ENCODE results near the gene GTF2H1.

GTF2H1 gene

DNA sequence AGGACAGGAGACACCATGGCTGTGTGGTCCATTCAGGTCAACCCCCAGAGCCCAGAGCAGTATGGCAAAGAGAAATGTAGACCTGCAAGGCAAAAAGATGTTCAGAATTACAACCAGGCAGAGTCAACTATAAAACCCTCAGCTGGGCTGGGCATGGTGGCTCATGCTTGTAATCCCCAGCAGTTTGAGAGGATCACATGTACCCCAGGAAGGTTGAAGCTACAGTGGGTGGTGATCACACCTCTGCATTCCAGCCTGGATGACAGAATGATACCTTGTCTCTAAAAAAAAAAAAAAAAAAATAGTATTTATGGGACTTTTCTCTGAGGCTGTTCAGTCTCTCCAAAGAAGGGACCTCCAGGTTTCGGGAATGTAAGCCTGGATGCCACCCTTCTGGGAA, 53.6 kb downstream of the GTF2H1 start:
- Histone ChIP-seq H3K27me3 (ENCODE audit: insufficient read depth, low read length, poor library complexity, severe bottlenecking) (no peaks in the 10 kb centered on the region), H3K36me3 (ENCODE audit: insufficient read depth, low read length) (no peaks in the 10 kb centered on the region), H2AFZ (ENCODE audit: low read length) (peak overlapping the region; percentile 87; the same call in 1 of the 2 replicates), H3K9me3 (ENCODE audit: insufficient read depth, low read depth, low read length) (no peaks in the 10 kb centered on the region), H3K9me2 (replicated peaks; ENCODE audit: low read depth, low read length) (no peaks in the 10 kb centered on the region), H4K20me1 (ENCODE audit: insufficient read depth, low read length, poor library complexity, severe bottlenecking) (no peaks in the 10 kb centered on the region), H3K4me1 (ENCODE audit: insufficient read depth, low read length, poor library complexity, severe bottlenecking) (peaks cover 4% of the 10 kb centered on the region), H3K4me3 (ENCODE audit: low read length, poor library complexity, severe bottlenecking) (no peak overlapping the region), H3F3A (ENCODE audit: low read depth) (no peaks in the 10 kb centered on the region), H3K79me2 (ENCODE audit: insufficient read depth, low read length) (no peaks in the 10 kb centered on the region), H3K4me2 (ENCODE audit: low read depth, low read length, poor library complexity, severe bottlenecking) (no peak overlapping the region), H3K9ac (ENCODE audit: low read depth, low read length, poor library complexity, severe bottlenecking) (no peak overlapping the region)
- TF ChIP-seq, protein P1, sequence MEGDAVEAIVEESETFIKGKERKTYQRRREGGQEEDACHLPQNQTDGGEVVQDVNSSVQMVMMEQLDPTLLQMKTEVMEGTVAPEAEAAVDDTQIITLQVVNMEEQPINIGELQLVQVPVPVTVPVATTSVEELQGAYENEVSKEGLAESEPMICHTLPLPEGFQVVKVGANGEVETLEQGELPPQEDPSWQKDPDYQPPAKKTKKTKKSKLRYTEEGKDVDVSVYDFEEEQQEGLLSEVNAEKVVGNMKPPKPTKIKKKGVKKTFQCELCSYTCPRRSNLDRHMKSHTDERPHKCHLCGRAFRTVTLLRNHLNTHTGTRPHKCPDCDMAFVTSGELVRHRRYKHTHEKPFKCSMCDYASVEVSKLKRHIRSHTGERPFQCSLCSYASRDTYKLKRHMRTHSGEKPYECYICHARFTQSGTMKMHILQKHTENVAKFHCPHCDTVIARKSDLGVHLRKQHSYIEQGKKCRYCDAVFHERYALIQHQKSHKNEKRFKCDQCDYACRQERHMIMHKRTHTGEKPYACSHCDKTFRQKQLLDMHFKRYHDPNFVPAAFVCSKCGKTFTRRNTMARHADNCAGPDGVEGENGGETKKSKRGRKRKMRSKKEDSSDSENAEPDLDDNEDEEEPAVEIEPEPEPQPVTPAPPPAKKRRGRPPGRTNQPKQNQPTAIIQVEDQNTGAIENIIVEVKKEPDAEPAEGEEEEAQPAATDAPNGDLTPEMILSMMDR (conservative IDR thresholded peaks at IDR 0.05; ENCODE audit: low read length), result no peak
- no peak for TF ChIP-seq EZH2phosphoT487 (IDR thresholded peaks at IDR 0.05; ENCODE audit: borderline replicate concordance)

DNA sequence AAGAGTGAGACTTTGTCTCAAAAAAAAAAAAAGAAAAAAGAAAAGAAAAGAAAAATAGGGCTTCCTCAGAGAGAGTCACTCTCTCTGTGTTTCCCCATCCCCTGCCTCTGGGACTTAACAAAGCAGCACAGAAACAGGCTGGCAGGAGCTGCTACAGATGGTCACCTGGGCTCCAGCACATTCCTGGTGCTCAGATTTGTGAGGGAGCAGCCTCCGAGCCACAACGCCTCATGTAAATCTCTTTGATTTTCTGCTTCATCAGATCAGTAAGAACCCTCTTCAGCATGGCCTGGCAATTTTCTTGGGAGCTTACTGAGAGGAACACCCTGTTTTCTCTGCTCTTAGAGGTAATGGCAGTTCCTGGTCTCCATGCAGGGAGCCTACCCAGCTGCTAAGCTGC, 56.8 kb downstream of the GTF2H1 start:
- Histone ChIP-seq H3F3A (ENCODE audit: low read depth) (peaks cover 13% of the 10 kb centered on the region; the same call in 1 of the 2 replicates), H3K79me2 (ENCODE audit: insufficient read depth, low read length) (no peaks in the 10 kb centered on the region), H3K36me3 (ENCODE audit: insufficient read depth, low read length) (no peaks in the 10 kb centered on the region), H3K9me2 (replicated peaks; ENCODE audit: low read depth, low read length) (no peaks in the 10 kb centered on the region), H2AFZ (ENCODE audit: low read length) (no peak overlapping the region), H3K27me3 (ENCODE audit: insufficient read depth, low read length, poor library complexity, severe bottlenecking) (no peaks in the 10 kb centered on the region), H3K4me2 (ENCODE audit: low read depth, low read length, poor library complexity, severe bottlenecking) (no peak overlapping the region), H3K4me3 (ENCODE audit: low read length, poor library complexity, severe bottlenecking) (no peak overlapping the region), H4K20me1 (ENCODE audit: insufficient read depth, low read length, poor library complexity, severe bottlenecking) (no peaks in the 10 kb centered on the region), H3K4me1 (ENCODE audit: insufficient read depth, low read length, poor library complexity, severe bottlenecking) (peaks cover 17% of the 10 kb centered on the region), H3K9ac (ENCODE audit: low read depth, low read length, poor library complexity, severe bottlenecking) (no peak overlapping the region), H3K9me3 (ENCODE audit: insufficient read depth, low read depth, low read length) (no peaks in the 10 kb centered on the region)
- TF ChIP-seq EZH2phosphoT487 (IDR thresholded peaks at IDR 0.05; ENCODE audit: borderline replicate concordance), result no peak
- TF ChIP-seq, protein P1 (conservative IDR thresholded peaks at IDR 0.05; ENCODE audit: low read length), result no peak

DNA sequence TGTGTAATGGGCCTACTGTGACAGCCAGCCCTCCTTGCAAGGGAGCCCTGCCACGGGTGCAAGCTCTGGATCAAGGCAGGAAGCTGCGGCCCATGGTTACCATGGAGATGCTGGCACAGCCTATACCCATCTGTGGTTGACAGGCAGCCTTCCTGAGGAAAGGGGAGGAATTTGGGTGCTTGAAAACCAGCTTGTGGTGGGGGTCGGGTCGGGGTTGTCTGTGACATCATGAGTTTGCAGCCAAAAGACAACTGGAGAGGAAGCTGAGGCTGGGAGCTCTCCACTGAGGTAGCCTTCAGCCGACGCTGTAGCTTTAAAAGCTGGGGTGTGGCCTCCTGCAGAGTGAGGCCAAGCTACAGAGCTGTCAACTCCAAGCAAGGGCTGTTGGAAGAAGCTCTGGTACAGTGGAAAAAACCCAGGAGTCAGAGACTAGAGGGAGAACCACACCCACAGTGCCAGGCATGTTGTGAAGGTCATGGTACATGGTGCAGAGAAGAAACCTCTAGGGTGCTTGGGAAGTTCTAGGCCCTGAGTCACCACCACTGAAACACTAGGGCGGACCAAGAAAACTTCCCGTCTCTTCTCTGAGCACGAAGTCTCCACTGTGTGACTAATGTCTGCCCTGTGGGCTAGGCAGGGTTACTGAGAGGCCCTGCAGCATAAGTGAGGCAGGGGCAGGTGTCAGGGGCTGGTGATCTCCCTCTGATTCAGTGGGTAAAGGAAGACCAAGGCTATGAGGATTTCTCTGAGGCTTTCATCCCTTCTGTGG, 61.2 kb downstream of the GTF2H1 start:
- Histone ChIP-seq H3K79me2 (ENCODE audit: insufficient read depth, low read length) (no peaks in the 10 kb centered on the region), H3F3A (ENCODE audit: low read depth) (peaks cover 18% of the 10 kb centered on the region; the same call in 1 of the 2 replicates), H3K4me2 (ENCODE audit: low read depth, low read length, poor library complexity, severe bottlenecking) (peak overlapping the region; percentile 98), H3K4me3 (ENCODE audit: low read length, poor library complexity, severe bottlenecking) (peak overlapping the region; percentile 65), H4K20me1 (ENCODE audit: insufficient read depth, low read length, poor library complexity, severe bottlenecking) (no peaks in the 10 kb centered on the region), H3K36me3 (ENCODE audit: insufficient read depth, low read length) (no peaks in the 10 kb centered on the region), H3K9ac (ENCODE audit: low read depth, low read length, poor library complexity, severe bottlenecking) (peak overlapping the region; percentile 85), H3K9me3 (ENCODE audit: insufficient read depth, low read depth, low read length) (no peaks in the 10 kb centered on the region), H3K9me2 (replicated peaks; ENCODE audit: low read depth, low read length) (no peaks in the 10 kb centered on the region), H2AFZ (ENCODE audit: low read length) (peak overlapping the region; percentile 37), H3K27me3 (ENCODE audit: insufficient read depth, low read length, poor library complexity, severe bottlenecking) (no peaks in the 10 kb centered on the region), H3K4me1 (ENCODE audit: insufficient read depth, low read length, poor library complexity, severe bottlenecking) (peaks cover 28% of the 10 kb centered on the region)
- TF ChIP-seq EZH2phosphoT487 (IDR thresholded peaks at IDR 0.05; ENCODE audit: borderline replicate concordance), result no peak
- TF ChIP-seq, protein P1 (conservative IDR thresholded peaks at IDR 0.05; ENCODE audit: low read length), result no peak
